RPMI8226 (cell line): ENCODE data around the gene ZBED3.
A peak's percentile ranks its signal among the peaks of the same experiment; 100 is the strongest.

Experiments
- DNase-seq: peaks from one replicate; pipeline ENCODE4 v3.0.0-alpha.2; 2015

ZBED3 gene

GRCh38 chr5:77076961-77077828, 9.9 kb downstream of the ZBED3 start:
- DNase-seq: peak; percentile 53

- no peak for DNase-seq
Measured at GRCh38 chr5:77074745-77075144, 12.3 kb downstream of the ZBED3 start.

- no peak for DNase-seq
Measured at GRCh38 chr5:77073667-77074066, 13.4 kb downstream of the ZBED3 start.

GRCh38 chr5:77066823-77067442, 20.2 kb downstream of the ZBED3 start:
- DNase-seq: no peak

GRCh38 chr5:77066184-77066583, 20.9 kb downstream of the ZBED3 start:
- DNase-seq: no peak

- DNase-seq: no peak
Measured at GRCh38 chr5:77065256-77065655, 21.8 kb downstream of the ZBED3 start.

- DNase-seq: no peak
Measured at GRCh38 chr5:77064040-77064439, 23.0 kb downstream of the ZBED3 start.

GRCh38 chr5:77046416-77047073, 40.5 kb downstream of the ZBED3 start:
- DNase-seq: no peak

GRCh38 chr5:77035950-77036349, 51.1 kb downstream of the ZBED3 start:
- DNase-seq: no peak

GRCh38 chr5:77033338-77033737, 53.7 kb downstream of the ZBED3 start:
- DNase-seq: no peak

GRCh38 chr5:77032635-77033034, 54.5 kb downstream of the ZBED3 start:
- DNase-seq: no peak

GRCh38 chr5:77031891-77032290, 55.2 kb downstream of the ZBED3 start:
- DNase-seq: no peak

GRCh38 chr5:77030097-77031071, 56.7 kb downstream of the ZBED3 start, which contains the start of gene AGGF1:
TSS of gene AGGF1 (plus strand) at chr5:77030404. CDS start at chr5:77030767, 363 bp downstream.
- peak; percentile 98 for DNase-seq

GRCh38 chr5:77029376-77029885, 57.7 kb downstream of the ZBED3 start:
- DNase-seq: no peak

- no peak for DNase-seq
Measured at GRCh38 chr5:77028631-77029375, 58.3 kb downstream of the ZBED3 start.

GRCh38 chr5:77024490-77024889, 62.6 kb downstream of the ZBED3 start:
- no peak for DNase-seq

- no peak for DNase-seq
Measured at GRCh38 chr5:77022511-77023417, 64.3 kb downstream of the ZBED3 start.
